Stomach (tissue), 4 donors: Measurements from ENCODE around the gene ASTN2.
"Not testable (repeated sequence)": the region's sequence is repeated elsewhere in the genome, so short reads cannot be mapped to it uniquely, and the experiment has no call there.

ENCODE experiments used
- EP300 ChIP-seq: sonication (generic); formaldehyde crosslinking; IDR thresholded peaks from one replicate; pipeline ENCODE4 v1.6.1; 2017; ENCODE audit warnings: antibody characterized with exemption
- POLR2A ChIP-seq, 4 donors: fragments of 450-650 bp; IDR thresholded peaks; one replicate each; pipeline ENCODE4 v1.6.1; 2016; ENCODE audit warnings: antibody characterized with exemption in 4 of 4, control low read depth in 2 of 4, mild to moderate bottlenecking in 1 of 4, moderate library complexity in 1 of 4
- POLR2AphosphoS5 ChIP-seq, 3 donors: sonication (generic); formaldehyde crosslinking; IDR thresholded peaks; one replicate each; pipeline ENCODE4 v1.6.1; 2016; ENCODE audit warnings: antibody characterized with exemption in 3 of 3
- TF ChIP-seq, protein P1 (sequence below), 7 experiments: fragments of 450-650 bp in 4 of 7; fragments of 200-600 bp in 3 of 7; sonication (generic) in 3 of 7; IDR thresholded peaks; one replicate each; pipeline ENCODE4 v1.5.1; 2016 to 2019; ENCODE audit warnings: antibody characterized with exemption in 7 of 7, control low read depth in 2 of 7, mild to moderate bottlenecking in 1 of 7

DNA sequence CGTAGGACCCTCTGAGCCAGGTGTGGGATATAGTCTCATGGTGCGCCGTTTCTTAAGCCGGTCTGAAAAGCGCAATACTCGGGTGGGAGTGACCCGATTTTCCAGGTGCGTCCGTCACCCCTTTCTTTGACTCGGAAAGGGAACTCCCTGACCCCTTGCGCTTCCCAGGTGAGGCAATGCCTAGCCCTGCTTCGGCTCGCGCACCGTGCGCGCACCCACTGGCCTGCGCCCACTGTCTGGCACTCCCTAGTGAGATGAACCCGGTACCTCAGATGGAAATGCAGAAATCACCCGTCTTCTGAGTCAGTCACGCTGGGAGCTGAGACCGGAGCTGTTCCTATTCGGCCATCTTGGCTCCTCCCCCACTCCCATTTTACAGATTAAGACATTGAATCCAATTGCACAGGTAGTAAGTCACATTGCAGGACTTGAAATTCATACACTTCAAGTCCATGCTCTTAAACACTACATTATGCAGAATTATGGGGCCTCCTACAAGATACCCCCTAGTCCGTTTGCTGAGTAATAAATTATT is 343.1 kb downstream of the ASTN2 start:
- TF ChIP-seq, protein P1, sequence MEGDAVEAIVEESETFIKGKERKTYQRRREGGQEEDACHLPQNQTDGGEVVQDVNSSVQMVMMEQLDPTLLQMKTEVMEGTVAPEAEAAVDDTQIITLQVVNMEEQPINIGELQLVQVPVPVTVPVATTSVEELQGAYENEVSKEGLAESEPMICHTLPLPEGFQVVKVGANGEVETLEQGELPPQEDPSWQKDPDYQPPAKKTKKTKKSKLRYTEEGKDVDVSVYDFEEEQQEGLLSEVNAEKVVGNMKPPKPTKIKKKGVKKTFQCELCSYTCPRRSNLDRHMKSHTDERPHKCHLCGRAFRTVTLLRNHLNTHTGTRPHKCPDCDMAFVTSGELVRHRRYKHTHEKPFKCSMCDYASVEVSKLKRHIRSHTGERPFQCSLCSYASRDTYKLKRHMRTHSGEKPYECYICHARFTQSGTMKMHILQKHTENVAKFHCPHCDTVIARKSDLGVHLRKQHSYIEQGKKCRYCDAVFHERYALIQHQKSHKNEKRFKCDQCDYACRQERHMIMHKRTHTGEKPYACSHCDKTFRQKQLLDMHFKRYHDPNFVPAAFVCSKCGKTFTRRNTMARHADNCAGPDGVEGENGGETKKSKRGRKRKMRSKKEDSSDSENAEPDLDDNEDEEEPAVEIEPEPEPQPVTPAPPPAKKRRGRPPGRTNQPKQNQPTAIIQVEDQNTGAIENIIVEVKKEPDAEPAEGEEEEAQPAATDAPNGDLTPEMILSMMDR (IDR thresholded peaks at IDR 0.05), result not testable (repeated sequence)
- TF ChIP-seq POLR2A (IDR thresholded peaks at IDR 0.05); POLR2AphosphoS5 (IDR thresholded peaks at IDR 0.05); EP300: not testable (repeated sequence)
